Small intestine (tissue), 7 donors: ENCODE data around the gene THOC7. TPM values are rescaled to one million over a fixed set of nuclear protein-coding genes. Genes with fewer than 3 reads are reported as not detected.

Experiments used
- DNase-seq, 2 donors: peaks; one replicate each; pipeline versions ENCODE4 v3.0.0 to v3.0.0-alpha.2; 2013
- FAIRE-seq: peaks from 2 replicates; lab custom pipeline; 2012; peaks lifted over from hg19 to GRCh38; lab: Jason Lieb, UNC
- H3K27ac ChIP-seq, 3 donors: one replicate each; pipeline ENCODE4 v1.5.1; 2013; ENCODE audit warnings: low read length in 2 of 3, mild to moderate bottlenecking in 2 of 3, control low read depth in 1 of 3, inconsistent platforms in 1 of 3, low read depth in 1 of 3, moderate library complexity in 1 of 3
- H3K27me3 ChIP-seq, 3 donors: one replicate each; pipeline ENCODE4 v1.6.1; 2013; ENCODE audit warnings: low read length in 3 of 3, inconsistent platforms in 1 of 3; ENCODE audit not compliant: control insufficient read depth in 3 of 3, insufficient read depth in 3 of 3
- H3K36me3 ChIP-seq, 3 donors: one replicate each; pipeline ENCODE4 v1.6.1; 2013; ENCODE audit warnings: low read length in 3 of 3, inconsistent platforms in 1 of 3, low read depth in 1 of 3, mild to moderate bottlenecking in 1 of 3, moderate library complexity in 1 of 3; ENCODE audit not compliant: control insufficient read depth in 3 of 3, insufficient read depth in 2 of 3
- H3K4me1 ChIP-seq, 3 donors: one replicate each; pipeline ENCODE4 v1.6.1; 2013; ENCODE audit warnings: low read length in 2 of 3, inconsistent platforms in 1 of 3, low read depth in 1 of 3, mild to moderate bottlenecking in 1 of 3, moderate library complexity in 1 of 3; ENCODE audit not compliant: control insufficient read depth in 3 of 3, insufficient read depth in 2 of 3
- H3K4me3 ChIP-seq, 3 donors: one replicate each; pipeline ENCODE4 v1.5.1; 2013; ENCODE audit warnings: low read length in 3 of 3, control low read depth in 1 of 3, inconsistent platforms in 1 of 3, low read depth in 1 of 3, mild to moderate bottlenecking in 1 of 3, moderate library complexity in 1 of 3
- H3K9me3 ChIP-seq, 2 donors: one replicate each; pipeline ENCODE4 v1.6.1; 2013; ENCODE audit warnings: low read depth in 1 of 2, low read length in 1 of 2; ENCODE audit not compliant: control insufficient read depth in 2 of 2, insufficient read depth in 1 of 2
- WGBS, 3 donors: extraction: QIAGEN DNeasy Blood & Tissue Kit; methylation state at CpG; one replicate each; pipeline ENCODE4 v1.1.7; 2013; 5-methylcytosine and 5-hydroxymethylcytosine counted together
- polyA plus RNA-seq, 4 donors: library from polyadenylated mRNA; stranded (reverse) in 3 of 4; unstranded in 1 of 4; fragments of 200-250 nt in 3 of 4; fragments of 120-200 nt in 1 of 4; gene quantifications; one replicate each; pipeline versions ENCODE4 v1.2.1 to v1.2.3, GENCODE V29; 2013
- donor health status: healthy with polysubstance abuse.
- donor health status: control.
- donor health status: control.
- donor health status: Bipolar disorder and iron deficiency.
- donor health status: healthy.

The THOC7 gene
- polyA plus RNA-seq, 4 donors = 74.4 to 114 (median 85.4) TPM

DNA sequence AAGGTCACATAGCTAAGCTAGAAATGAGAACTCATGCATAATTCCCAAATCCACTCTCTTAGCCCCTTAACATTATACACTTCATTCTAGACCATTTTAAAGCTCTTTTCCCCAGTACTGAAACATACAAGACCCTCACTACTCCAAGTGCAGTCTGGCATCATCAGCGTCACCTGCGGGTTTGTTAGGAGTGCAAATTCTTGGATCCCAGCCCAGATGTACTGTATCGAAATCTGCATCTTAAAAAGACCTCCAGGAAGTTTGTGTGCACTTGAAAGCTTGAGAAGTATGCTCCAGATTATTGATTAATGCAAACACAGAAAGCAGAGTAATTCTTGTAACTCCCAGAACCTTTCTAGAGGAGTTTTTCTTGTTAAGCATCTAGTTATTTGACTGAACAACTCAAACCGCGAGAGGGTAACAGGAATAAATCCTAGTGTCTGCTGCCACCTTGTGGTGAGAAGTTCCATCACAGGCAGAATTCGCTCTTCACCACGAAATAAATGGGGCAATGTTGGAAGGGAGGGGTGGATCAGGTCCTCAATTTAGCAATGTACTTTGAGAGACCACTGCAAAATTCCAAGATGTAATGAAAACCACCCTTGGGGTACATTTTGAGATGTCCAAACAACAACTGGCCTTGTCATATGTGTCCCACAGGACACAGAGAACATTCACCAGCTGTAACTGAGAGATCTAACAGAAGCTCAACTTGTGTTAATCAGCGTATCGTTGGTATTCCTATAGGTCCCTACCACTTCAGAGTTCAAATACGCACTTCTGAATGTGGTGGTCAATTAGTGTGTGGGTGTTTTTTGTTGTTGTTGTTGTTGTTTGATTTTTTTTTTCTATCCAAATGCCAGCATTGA lies 45.1 kb downstream of the THOC7 start:
- Histone ChIP-seq H3K36me3 (no peaks in the 10 kb centered on the region), H3K27ac (no peak overlapping the region), H3K4me3 (no peak overlapping the region), H3K27me3 (no peaks in the 10 kb centered on the region), H3K4me1 (no peaks in the 10 kb centered on the region), H3K9me3 (no peaks in the 10 kb centered on the region)
- peak; percentile 71 for FAIRE-seq
- WGBS, 3 donors = 28 to 35% (median 33%) methylated on average over 10 of the region's 10 CpGs
- DNase-seq = peak; percentile 63 to 72

DNA sequence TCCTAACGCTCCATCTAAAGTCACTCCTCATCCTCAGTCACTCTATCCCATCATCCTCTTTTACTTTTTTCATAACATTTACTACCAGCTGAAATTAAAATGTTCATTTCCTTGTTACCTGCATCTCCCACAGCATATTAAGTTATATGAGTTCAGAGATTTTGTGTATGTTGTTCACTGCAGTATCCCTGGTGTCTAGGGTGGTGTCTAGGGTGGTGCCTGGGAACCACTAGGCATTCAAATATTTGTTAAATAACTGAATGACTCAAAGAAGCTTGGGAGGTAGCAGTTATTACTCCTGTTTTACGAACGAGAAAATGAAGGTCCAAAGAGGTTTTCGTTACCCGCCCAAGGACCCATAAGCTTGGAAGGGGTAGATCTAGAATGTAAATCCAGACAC lies 46.4 kb downstream of the THOC7 start:
- no peaks in the 10 kb centered on the region for H3K27me3 ChIP-seq
- FAIRE-seq = no peak
- no peaks in the 10 kb centered on the region for H3K4me1 ChIP-seq
- no peaks in the 10 kb centered on the region for H3K9me3 ChIP-seq
- no peaks in the 10 kb centered on the region for H3K36me3 ChIP-seq
- H3K4me3 ChIP-seq = no peak overlapping the region
- H3K27ac ChIP-seq = no peak overlapping the region
- WGBS, 3 donors = 84 to 89% (median 86%) methylated on average over 5 of the region's 5 CpGs
- no peak for DNase-seq

DNA sequence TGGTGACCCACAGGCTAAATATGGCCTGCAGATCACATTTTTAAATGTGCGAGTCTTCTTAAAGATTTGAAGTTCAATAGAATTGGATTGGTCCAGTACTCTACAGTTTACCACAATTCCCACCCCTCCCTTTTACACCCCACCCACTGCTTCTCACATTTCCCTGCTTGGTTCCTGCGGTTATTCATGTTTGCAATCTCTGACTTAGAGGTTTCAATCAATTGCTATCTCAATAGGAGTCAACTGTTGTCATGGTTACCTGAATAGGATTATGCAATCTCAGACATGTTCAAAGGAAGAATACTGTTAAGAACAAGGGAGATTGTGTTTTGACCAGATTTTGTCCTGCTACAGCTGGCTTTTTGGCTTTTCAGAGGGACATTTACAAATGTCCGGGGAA lies 49.4 kb downstream of the THOC7 start:
- DNase-seq (peak in 1 of 2 donors; percentile 8), FAIRE-seq (no peak)
- H3K4me3 ChIP-seq = no peak overlapping the region
- H3K27ac ChIP-seq = no peak overlapping the region
- no peaks in the 10 kb centered on the region for H3K9me3 ChIP-seq
- no peaks in the 10 kb centered on the region for H3K36me3 ChIP-seq
- H3K4me1 ChIP-seq = no peaks in the 10 kb centered on the region
- no peaks in the 10 kb centered on the region for H3K27me3 ChIP-seq
- WGBS, 3 donors = 88 to 95% (median 89%) methylated on average over 3 of the region's 3 CpGs

DNA sequence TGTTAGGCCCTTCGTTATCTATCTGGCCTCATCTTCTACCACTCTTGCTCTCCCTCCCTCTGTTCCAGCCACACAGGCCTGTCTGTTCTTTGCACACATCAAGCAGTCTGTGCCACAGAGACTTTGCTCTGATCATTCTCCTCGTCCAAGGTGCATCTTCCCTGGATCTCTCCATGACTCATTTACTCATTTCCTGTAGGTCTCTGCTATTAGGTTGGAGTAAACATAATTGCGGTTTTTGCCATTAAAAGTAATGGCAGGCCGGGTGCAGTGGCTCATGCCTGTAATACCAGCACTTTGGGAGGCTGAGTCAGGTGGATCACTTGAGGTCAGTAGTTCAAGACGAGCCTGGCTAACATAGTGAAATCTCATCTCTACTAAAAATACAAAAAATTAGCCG lies 54.0 kb downstream of the THOC7 start:
- DNase-seq = peak in 1 of 2 donors; percentile 30
- no peaks in the 10 kb centered on the region for H3K36me3 ChIP-seq
- H3K27me3 ChIP-seq = no peaks in the 10 kb centered on the region
- no peak overlapping the region for H3K4me3 ChIP-seq
- H3K4me1 ChIP-seq = no peaks in the 10 kb centered on the region
- 76 to 81% (median 77%) methylated on average over 6 of the region's 6 CpGs for WGBS, 3 donors
- peaks cover 0 to 6% of the 10 kb centered on the region in 2 donors for H3K9me3 ChIP-seq
- H3K27ac ChIP-seq = no peak overlapping the region
- FAIRE-seq = no peak

DNA sequence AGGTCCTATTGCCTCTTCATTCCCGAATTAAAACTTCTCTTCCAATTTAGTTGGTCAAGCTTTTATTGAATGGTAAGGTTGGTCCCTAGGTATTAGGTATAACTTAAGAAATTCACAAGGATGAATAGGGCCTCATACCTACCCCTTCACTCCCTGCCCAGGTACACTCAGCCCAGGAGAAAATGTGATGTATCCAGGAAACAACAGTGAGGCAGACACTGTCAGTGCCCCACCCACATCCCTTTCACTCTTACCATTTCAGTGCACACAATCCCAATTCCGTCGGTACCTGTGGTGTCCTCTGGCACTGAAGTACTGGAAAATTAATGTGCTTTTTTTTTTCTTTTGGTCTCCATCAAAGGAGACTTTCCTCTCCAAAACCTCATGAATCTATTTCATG lies 55.0 kb downstream of the THOC7 start:
- no peak overlapping the region for H3K27ac ChIP-seq
- no peaks in the 10 kb centered on the region for H3K4me1 ChIP-seq
- H3K4me3 ChIP-seq = no peak overlapping the region
- FAIRE-seq = no peak
- DNase-seq = no peak
- H3K36me3 ChIP-seq = no peaks in the 10 kb centered on the region
- 81 to 86% (median 83%) methylated on average over 3 of the region's 3 CpGs for WGBS, 3 donors
- no peaks in the 10 kb centered on the region for H3K27me3 ChIP-seq
- H3K9me3 ChIP-seq = peaks cover 0 to 6% of the 10 kb centered on the region in 2 donors

DNA sequence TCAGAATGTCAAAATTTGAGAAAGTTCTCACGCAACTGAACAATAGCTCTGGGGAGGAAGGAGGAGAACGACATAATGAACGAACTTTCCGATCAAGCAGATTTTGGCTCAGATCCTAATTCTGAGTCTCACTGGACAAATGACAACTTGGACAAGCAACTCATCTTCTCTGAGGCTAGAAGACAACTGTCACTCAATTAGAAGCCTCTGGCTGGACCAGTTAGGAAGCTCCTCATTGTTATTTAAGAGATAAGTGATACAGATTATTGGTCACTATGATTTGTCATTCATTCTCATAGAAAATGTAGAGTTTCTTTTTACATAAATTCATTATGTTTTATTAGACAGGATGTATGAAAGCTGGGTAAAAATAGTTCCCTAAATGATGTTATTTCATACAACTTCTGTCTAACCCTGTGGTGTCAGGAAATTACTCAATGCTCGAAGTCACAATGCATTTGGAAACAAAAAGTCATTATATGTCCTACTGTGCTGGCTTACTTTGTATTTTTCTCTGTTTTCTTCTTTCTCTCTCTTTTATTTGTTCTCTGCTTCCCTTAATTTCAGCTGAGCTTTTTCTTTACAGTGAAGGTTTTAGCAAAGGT lies 55.5 kb downstream of the THOC7 start:
- Histone ChIP-seq H3K9me3 (peaks cover 0 to 6% of the 10 kb centered on the region in 2 donors), H3K27ac (no peak overlapping the region), H3K4me1 (no peaks in the 10 kb centered on the region), H3K36me3 (no peaks in the 10 kb centered on the region), H3K27me3 (no peaks in the 10 kb centered on the region), H3K4me3 (no peak overlapping the region)
- FAIRE-seq = no peak
- 78 to 89% (median 87%) methylated on average over 5 of the region's 5 CpGs for WGBS, 3 donors
- DNase-seq = no peak

DNA sequence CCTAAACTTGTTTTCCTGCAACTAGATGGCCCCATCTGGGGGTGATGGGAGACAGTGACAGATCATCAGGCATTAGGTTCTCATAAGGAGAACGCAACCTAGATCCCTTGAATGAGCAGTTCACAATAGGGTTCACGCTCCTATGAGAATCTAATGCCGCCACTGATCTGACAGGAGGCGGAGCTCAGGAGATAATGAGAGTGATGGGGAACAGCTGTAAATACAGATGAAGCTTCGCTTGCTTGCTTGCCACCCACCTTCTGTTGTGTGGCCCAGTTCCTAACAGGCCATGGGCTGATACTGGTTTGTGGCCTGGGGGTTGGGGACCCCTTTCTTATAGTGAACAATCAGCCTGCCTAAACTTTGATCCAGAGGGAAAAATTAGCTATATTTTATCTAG lies 59.7 kb downstream of the THOC7 start:
- WGBS, 3 donors = 80 to 90% (median 90%) methylated on average over 5 of the region's 5 CpGs
- no peak overlapping the region for H3K4me3 ChIP-seq
- H3K27ac ChIP-seq = no peak overlapping the region
- H3K4me1 ChIP-seq = no peaks in the 10 kb centered on the region
- FAIRE-seq (no peak), DNase-seq (no peak)
- no peaks in the 10 kb centered on the region for H3K36me3 ChIP-seq
- peaks cover 0 to 6% of the 10 kb centered on the region in 2 donors for H3K9me3 ChIP-seq
- H3K27me3 ChIP-seq = peaks cover 0 to 2% (median 0%) of the 10 kb centered on the region in 3 donors

DNA sequence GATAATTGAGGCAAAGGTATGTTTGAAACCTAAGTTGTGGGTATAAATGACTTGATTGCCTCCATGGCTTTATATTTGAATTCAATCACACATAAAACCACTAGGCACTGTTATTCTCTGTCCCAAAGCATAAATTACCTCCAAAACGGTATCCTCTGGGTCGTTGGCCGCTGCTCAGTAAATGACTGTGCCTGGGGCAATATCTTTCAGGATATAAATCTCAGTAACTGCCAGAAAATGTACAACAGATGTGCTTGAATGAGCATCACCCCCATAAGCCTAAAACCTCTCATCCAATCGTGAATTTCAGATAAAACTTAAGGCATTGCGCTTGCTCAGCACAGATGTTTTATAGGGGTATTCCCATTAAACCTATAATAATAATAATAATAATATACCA lies 63.5 kb downstream of the THOC7 start:
- Histone ChIP-seq H3K4me1 (no peaks in the 10 kb centered on the region), H3K27ac (no peak overlapping the region), H3K27me3 (peaks cover 0 to 2% (median 0%) of the 10 kb centered on the region in 3 donors), H3K4me3 (no peak overlapping the region), H3K9me3 (no peaks in the 10 kb centered on the region), H3K36me3 (no peaks in the 10 kb centered on the region)
- FAIRE-seq (no peak), DNase-seq (no peak)
- 77 to 85% (median 82%) methylated on average over 5 of the region's 5 CpGs for WGBS, 3 donors
